Liver (tissue), 9 donors: Measurements from ENCODE around the gene FRMD1. TPM values are rescaled to one million over a fixed set of nuclear protein-coding genes. Genes with fewer than 3 reads are reported as not detected.
"Not testable (repeated sequence)": the region's sequence is repeated elsewhere in the genome, so short reads cannot be mapped to it uniquely, and the experiment has no call there.

Experiments
- DNase-seq: peaks from one replicate; pipeline ENCODE4 v3.0.0-alpha.2; 2017; ENCODE audit warnings: low spot score
- H3K27ac ChIP-seq, 2 donors: one replicate each; pipeline ENCODE4 v1.7.0; 2013; ENCODE audit warnings: inconsistent platforms in 2 of 2, low read length in 2 of 2, control low read depth in 1 of 2, low read depth in 1 of 2, mild to moderate bottlenecking in 1 of 2
- H3K27me3 ChIP-seq, 4 donors: one replicate each; pipeline versions ENCODE4 v1.6.1 to v1.7.0; 2013; ENCODE audit warnings: low read length in 3 of 4, inconsistent platforms in 1 of 4, mild to moderate bottlenecking in 1 of 4, moderate library complexity in 1 of 4; ENCODE audit not compliant: control insufficient read depth in 4 of 4, insufficient read depth in 4 of 4
- H3K36me3 ChIP-seq, 4 donors: one replicate each; pipeline versions ENCODE4 v1.6.1 to v1.7.0; 2013; ENCODE audit warnings: low read length in 3 of 4, mild to moderate bottlenecking in 3 of 4, low read depth in 1 of 4, moderate library complexity in 1 of 4; ENCODE audit not compliant: control insufficient read depth in 4 of 4, insufficient read depth in 3 of 4
- H3K4me1 ChIP-seq, 4 donors: one replicate each; pipeline versions ENCODE4 v1.6.1 to v1.7.0; 2013; ENCODE audit warnings: low read length in 3 of 4, mild to moderate bottlenecking in 3 of 4, moderate library complexity in 1 of 4; ENCODE audit not compliant: control insufficient read depth in 4 of 4, insufficient read depth in 4 of 4
- H3K4me3 ChIP-seq, 3 donors: one replicate each; pipeline versions ENCODE4 v1.6.1 to v1.7.0; 2013; ENCODE audit warnings: low read length in 3 of 3, control low read depth in 1 of 3, low read depth in 1 of 3, mild to moderate bottlenecking in 1 of 3
- H3K9ac ChIP-seq, 2 donors: one replicate each; pipeline ENCODE4 v1.7.0; 2013; ENCODE audit warnings: low read length in 2 of 2, mild to moderate bottlenecking in 2 of 2, moderate library complexity in 2 of 2, control low read depth in 1 of 2, low read depth in 1 of 2
- H3K9me3 ChIP-seq, 4 donors: one replicate each; pipeline versions ENCODE4 v1.6.1 to v1.7.0; 2013; ENCODE audit warnings: low read length in 3 of 4; ENCODE audit not compliant: control insufficient read depth in 4 of 4
- EGR1 ChIP-seq, 2 donors: IDR thresholded peaks; 2 replicates each; pipeline ENCODE4 v1.6.1; 2016 to 2018; ENCODE audit warnings: antibody characterized with exemption in 2 of 2, low read depth in 2 of 2
- FOXA1 ChIP-seq: IDR thresholded peaks from 2 replicates; pipeline ENCODE4 v1.6.1; 2016; ENCODE audit warnings: antibody characterized with exemption
- FOXA2 ChIP-seq: IDR thresholded peaks from 2 replicates; pipeline ENCODE4 v1.6.1; 2016; ENCODE audit warnings: antibody characterized with exemption
- GABPA ChIP-seq, 2 donors: IDR thresholded peaks in 1 of 2; conservative IDR thresholded peaks in 1 of 2; 2 replicates each; pipeline ENCODE4 v1.6.1; 2016; ENCODE audit warnings: antibody characterized with exemption in 2 of 2, mild to moderate bottlenecking in 1 of 2, moderate library complexity in 1 of 2
- HNF4A ChIP-seq, 2 donors: conservative IDR thresholded peaks; 2 replicates each; pipeline ENCODE4 v1.6.1; 2016; ENCODE audit warnings: antibody characterized with exemption in 2 of 2, mild to moderate bottlenecking in 2 of 2
- HNF4G ChIP-seq: IDR thresholded peaks from 2 replicates; pipeline ENCODE4 v1.6.1; 2016; ENCODE audit warnings: antibody characterized with exemption
- JUND ChIP-seq, 2 donors: IDR thresholded peaks; 2 replicates each; pipeline ENCODE4 v1.6.1; 2016; ENCODE audit warnings: antibody characterized with exemption in 2 of 2
- NR2F2 ChIP-seq: IDR thresholded peaks from 2 replicates; pipeline ENCODE4 v1.6.1; 2016; ENCODE audit warnings: antibody characterized with exemption
- RAD21 ChIP-seq, 2 donors: IDR thresholded peaks; 2 replicates each; pipeline ENCODE4 v1.6.1; 2016; ENCODE audit warnings: antibody characterized with exemption in 2 of 2, mild to moderate bottlenecking in 2 of 2
- RXRA ChIP-seq, 2 donors: IDR thresholded peaks; 2 replicates each; pipeline ENCODE4 v1.6.1; 2017 to 2018; ENCODE audit warnings: antibody characterized with exemption in 2 of 2, mild to moderate bottlenecking in 1 of 2
- SP1 ChIP-seq: IDR thresholded peaks from 2 replicates; pipeline ENCODE4 v1.6.1; 2018; ENCODE audit warnings: antibody characterized with exemption, mild to moderate bottlenecking
- TAF1 ChIP-seq: conservative IDR thresholded peaks from 2 replicates; pipeline ENCODE4 v1.6.1; 2016; ENCODE audit warnings: antibody characterized with exemption, mild to moderate bottlenecking
- YY1 ChIP-seq: IDR thresholded peaks from 2 replicates; pipeline ENCODE4 v1.6.1; 2016; ENCODE audit warnings: antibody characterized with exemption, mild to moderate bottlenecking
- WGBS: extraction: QIAGEN DNeasy Blood & Tissue Kit; methylation state at CpG from one replicate; pipeline ENCODE4 v1.1.7; 2013; 5-methylcytosine and 5-hydroxymethylcytosine counted together
- polyA plus RNA-seq, 2 donors: library from polyadenylated mRNA; stranded (reverse) in 1 of 2; unstranded in 1 of 2; fragments of 200-250 nt in 1 of 2; fragments of >200 nt in 1 of 2; fragmentation: Nextera tagmentation in 1 of 2; extraction: Ambion mirVana in 1 of 2; gene quantifications; one replicate each; pipeline versions ENCODE4 v1.2.1 to v1.2.3, GENCODE V29; 2013 to 2015
- total RNA-seq, 2 donors: library from RNA; depleted of rRNA; stranded (reverse); fragments of >200 nt; gene quantifications; one replicate each; pipeline ENCODE4 v1.2.3, GENCODE V29; 2014
- TF ChIP-seq, protein P1 (sequence below): IDR thresholded peaks from 2 replicates; pipeline ENCODE4 v1.6.1; 2016; ENCODE audit warnings: antibody characterized with exemption
- TF ChIP-seq, protein P2 (sequence below): IDR thresholded peaks from 2 replicates; pipeline ENCODE4 v1.6.1; 2016; ENCODE audit warnings: antibody characterized with exemption
- TF ChIP-seq, protein P3 (sequence below): IDR thresholded peaks from 2 replicates; pipeline ENCODE4 v1.6.1; 2016; ENCODE audit warnings: antibody characterized with exemption, mild to moderate bottlenecking
- TF ChIP-seq, protein P4 (sequence below): IDR thresholded peaks from 2 replicates; pipeline ENCODE4 v1.6.1; 2016; ENCODE audit warnings: antibody characterized with exemption
- TF ChIP-seq, protein P5 (sequence below): fragments of 150-350 bp; IDR thresholded peaks from 2 replicates; pipeline ENCODE4 v1.5.1; 2017; ENCODE audit warnings: improper control_type of control experiment, low read depth, low read length; ENCODE audit not compliant: missing input control
- donor health status: healthy.
- donor health status: healthy.
- donor health status: healthy.
- donor health status: healthy.
- donor health status: healthy.

The FRMD1 gene
- total and polyA plus RNA-seq, 4 donors: 0.04 to 0.17 (median 0.12) TPM

DNA sequence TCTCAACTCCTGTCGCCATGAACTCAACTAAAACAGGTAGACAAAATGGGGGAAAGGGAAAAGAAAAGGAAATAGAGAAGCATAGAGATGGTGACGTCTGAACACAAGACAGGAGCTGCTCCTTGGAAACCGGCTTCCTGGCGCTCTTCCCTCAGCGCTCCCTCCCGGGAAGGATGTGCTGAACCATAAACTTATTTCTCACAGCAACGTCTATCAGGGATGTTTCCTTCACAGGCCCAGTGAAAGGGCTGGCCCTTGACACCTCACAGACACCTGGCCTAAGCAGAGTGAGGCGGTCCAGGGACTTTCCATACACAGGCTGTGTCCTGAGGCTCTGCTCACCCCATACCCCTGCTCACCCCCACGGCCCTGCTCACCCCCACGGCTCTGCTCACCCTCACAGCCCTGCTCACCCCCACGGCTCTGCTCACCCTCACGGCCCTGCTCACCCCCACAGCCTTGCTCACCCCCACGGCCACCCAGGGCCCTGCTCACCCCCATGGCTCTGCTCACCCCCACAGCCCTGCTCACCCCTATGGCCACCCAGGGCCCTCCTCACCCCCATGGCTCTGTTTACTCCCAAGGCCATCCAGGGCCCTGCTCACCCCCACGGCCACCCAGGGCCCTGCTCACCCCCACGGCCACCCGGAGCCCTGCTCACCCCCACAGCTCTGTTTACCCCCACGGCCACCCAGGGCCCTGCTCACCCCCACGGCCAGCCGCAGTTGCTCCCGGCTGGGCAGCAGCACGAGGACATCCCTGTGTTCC is 653 bp downstream of the FRMD1 start:
- TF ChIP-seq GABPA (IDR thresholded peaks at IDR 0.05 in 1 of 2, conservative IDR thresholded peaks at IDR 0.05 in 1 of 2): no peak
- TF ChIP-seq, protein P1, sequence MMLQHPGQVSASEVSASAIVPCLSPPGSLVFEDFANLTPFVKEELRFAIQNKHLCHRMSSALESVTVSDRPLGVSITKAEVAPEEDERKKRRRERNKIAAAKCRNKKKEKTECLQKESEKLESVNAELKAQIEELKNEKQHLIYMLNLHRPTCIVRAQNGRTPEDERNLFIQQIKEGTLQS: no peak
- no peak for TF ChIP-seq RXRA (IDR thresholded peaks at IDR 0.05)
- TF ChIP-seq, protein P2, sequence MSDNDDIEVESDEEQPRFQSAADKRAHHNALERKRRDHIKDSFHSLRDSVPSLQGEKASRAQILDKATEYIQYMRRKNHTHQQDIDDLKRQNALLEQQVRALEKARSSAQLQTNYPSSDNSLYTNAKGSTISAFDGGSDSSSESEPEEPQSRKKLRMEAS: no peak
- TF ChIP-seq, protein P3, sequence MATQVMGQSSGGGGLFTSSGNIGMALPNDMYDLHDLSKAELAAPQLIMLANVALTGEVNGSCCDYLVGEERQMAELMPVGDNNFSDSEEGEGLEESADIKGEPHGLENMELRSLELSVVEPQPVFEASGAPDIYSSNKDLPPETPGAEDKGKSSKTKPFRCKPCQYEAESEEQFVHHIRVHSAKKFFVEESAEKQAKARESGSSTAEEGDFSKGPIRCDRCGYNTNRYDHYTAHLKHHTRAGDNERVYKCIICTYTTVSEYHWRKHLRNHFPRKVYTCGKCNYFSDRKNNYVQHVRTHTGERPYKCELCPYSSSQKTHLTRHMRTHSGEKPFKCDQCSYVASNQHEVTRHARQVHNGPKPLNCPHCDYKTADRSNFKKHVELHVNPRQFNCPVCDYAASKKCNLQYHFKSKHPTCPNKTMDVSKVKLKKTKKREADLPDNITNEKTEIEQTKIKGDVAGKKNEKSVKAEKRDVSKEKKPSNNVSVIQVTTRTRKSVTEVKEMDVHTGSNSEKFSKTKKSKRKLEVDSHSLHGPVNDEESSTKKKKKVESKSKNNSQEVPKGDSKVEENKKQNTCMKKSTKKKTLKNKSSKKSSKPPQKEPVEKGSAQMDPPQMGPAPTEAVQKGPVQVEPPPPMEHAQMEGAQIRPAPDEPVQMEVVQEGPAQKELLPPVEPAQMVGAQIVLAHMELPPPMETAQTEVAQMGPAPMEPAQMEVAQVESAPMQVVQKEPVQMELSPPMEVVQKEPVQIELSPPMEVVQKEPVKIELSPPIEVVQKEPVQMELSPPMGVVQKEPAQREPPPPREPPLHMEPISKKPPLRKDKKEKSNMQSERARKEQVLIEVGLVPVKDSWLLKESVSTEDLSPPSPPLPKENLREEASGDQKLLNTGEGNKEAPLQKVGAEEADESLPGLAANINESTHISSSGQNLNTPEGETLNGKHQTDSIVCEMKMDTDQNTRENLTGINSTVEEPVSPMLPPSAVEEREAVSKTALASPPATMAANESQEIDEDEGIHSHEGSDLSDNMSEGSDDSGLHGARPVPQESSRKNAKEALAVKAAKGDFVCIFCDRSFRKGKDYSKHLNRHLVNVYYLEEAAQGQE: no peak
- TF ChIP-seq, protein P4, sequence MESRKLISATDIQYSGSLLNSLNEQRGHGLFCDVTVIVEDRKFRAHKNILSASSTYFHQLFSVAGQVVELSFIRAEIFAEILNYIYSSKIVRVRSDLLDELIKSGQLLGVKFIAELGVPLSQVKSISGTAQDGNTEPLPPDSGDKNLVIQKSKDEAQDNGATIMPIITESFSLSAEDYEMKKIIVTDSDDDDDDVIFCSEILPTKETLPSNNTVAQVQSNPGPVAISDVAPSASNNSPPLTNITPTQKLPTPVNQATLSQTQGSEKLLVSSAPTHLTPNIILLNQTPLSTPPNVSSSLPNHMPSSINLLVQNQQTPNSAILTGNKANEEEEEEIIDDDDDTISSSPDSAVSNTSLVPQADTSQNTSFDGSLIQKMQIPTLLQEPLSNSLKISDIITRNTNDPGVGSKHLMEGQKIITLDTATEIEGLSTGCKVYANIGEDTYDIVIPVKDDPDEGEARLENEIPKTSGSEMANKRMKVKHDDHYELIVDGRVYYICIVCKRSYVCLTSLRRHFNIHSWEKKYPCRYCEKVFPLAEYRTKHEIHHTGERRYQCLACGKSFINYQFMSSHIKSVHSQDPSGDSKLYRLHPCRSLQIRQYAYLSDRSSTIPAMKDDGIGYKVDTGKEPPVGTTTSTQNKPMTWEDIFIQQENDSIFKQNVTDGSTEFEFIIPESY: no peak
- no peak for TF ChIP-seq YY1
- no peak for TF ChIP-seq NR2F2
- TF ChIP-seq TAF1: no peak
- no peak for TF ChIP-seq FOXA1
- no peak for TF ChIP-seq HNF4G
- no peak for TF ChIP-seq HNF4A (conservative IDR thresholded peaks at IDR 0.05)
- TF ChIP-seq FOXA2: no peak
- TF ChIP-seq RAD21 (IDR thresholded peaks at IDR 0.05): no peak
- no peak for TF ChIP-seq JUND (IDR thresholded peaks at IDR 0.05)
- TF ChIP-seq SP1: no peak
- no peak for TF ChIP-seq EGR1 (IDR thresholded peaks at IDR 0.05; ENCODE audit: low read depth in 2 of 2)
- TF ChIP-seq, protein P5, sequence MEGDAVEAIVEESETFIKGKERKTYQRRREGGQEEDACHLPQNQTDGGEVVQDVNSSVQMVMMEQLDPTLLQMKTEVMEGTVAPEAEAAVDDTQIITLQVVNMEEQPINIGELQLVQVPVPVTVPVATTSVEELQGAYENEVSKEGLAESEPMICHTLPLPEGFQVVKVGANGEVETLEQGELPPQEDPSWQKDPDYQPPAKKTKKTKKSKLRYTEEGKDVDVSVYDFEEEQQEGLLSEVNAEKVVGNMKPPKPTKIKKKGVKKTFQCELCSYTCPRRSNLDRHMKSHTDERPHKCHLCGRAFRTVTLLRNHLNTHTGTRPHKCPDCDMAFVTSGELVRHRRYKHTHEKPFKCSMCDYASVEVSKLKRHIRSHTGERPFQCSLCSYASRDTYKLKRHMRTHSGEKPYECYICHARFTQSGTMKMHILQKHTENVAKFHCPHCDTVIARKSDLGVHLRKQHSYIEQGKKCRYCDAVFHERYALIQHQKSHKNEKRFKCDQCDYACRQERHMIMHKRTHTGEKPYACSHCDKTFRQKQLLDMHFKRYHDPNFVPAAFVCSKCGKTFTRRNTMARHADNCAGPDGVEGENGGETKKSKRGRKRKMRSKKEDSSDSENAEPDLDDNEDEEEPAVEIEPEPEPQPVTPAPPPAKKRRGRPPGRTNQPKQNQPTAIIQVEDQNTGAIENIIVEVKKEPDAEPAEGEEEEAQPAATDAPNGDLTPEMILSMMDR: no peak
- Histone ChIP-seq H3K9me3 (no peaks in the 10 kb centered on the region), H3K4me1 (peaks cover 0 to 10% (median 3%) of the 10 kb centered on the region in 4 donors), H3K4me3 (no peak overlapping the region), H3K27me3 (no peaks in the 10 kb centered on the region), H3K9ac (no peak overlapping the region), H3K27ac (no peak overlapping the region), H3K36me3 (no peaks in the 10 kb centered on the region)
- no peak for DNase-seq
- WGBS: 73% methylated on average over 21 of the region's 21 CpGs

DNA sequence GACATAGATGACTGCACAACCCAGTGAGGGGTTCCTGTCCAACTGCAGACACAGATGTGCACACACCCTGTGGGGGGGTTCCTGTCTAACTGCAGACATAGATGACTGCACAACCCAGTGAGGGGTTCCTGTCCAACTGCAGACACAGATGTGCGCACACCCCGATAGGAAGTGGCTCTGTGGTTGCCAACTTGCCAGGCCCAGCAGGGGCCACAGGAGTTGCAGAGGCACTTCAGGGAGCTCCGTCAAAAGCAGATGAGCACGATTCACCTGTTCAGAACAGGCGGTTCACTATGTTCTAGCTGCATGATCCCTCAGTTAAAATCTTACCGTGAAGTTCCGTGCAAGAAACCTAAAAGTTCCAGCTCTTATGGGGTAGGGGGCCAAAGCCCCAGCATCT is 1.6 kb downstream of the FRMD1 start:
- not testable (repeated sequence) for H3K27me3 ChIP-seq, H3K9ac ChIP-seq, H3K36me3 ChIP-seq, H3K27ac ChIP-seq, H3K4me3 ChIP-seq, DNase-seq, H3K9me3 ChIP-seq, H3K4me1 ChIP-seq
- 93% methylated on average over 7 of the region's 7 CpGs for WGBS
